Endothelial cell of umbilical vein (primary cell): ENCODE results near the gene RPS6KA3. TPM values are rescaled to one million over a fixed set of nuclear protein-coding genes. Genes with fewer than 3 reads are reported as not detected.

Experiments
- BruUV-seq: library from RNA; stranded (reverse); fragments of 400-500 nt; replicated peaks from 2 replicates; lab custom pipeline; 2021; lab: Mats Ljungman, UMichigan
- CTCF ChIA-PET: fragments of 300-600, 350-600 bp; sonication (Branson Sonifier 250); formaldehyde crosslinking; loops from one replicate; lab custom pipeline; 2021; ENCODE audit warnings: antibody characterized with exemption, inconsistent platforms; lab: Charles Lee
- POLR2A ChIA-PET: fragments of 300-600, 350-600 bp; sonication (Branson Sonifier 250); formaldehyde crosslinking; loops from one replicate; lab custom pipeline; 2021; ENCODE audit warnings: antibody characterized with exemption, inconsistent platforms; lab: Charles Lee
- DNase-seq: peaks from one replicate; pipeline ENCODE4 v3.0.0-alpha.2; 2011; ENCODE audit warnings: low read depth, low spot score
- FAIRE-seq: peaks from 2 replicates; lab custom pipeline; 2011; peaks lifted over from hg19 to GRCh38; lab: Jason Lieb, UNC
- H2AFZ ChIP-seq: 2 replicates; pipeline ENCODE4 v1.6.0; 2012; ENCODE audit warnings: low read depth, low read length, control low read depth, inconsistent platforms
- H3K27ac ChIP-seq: 2 replicates; pipeline ENCODE4 v1.5.1; 2011; ENCODE audit warnings: low read depth, mild to moderate bottlenecking, control low read depth, low read length, moderate library complexity; ENCODE audit not compliant: insufficient read depth
- H3K27me3 ChIP-seq, 2 experiments: 2 replicates each; pipeline versions ENCODE4 v1.6.0 to v1.6.1; 2011; ENCODE audit warnings: low read length in 2 of 2, mixed read lengths in 1 of 2; ENCODE audit not compliant: control insufficient read depth in 2 of 2, insufficient read depth in 2 of 2
- H3K36me3 ChIP-seq, 2 experiments: 2 replicates in 1 of 2; 3 replicates in 1 of 2; pipeline ENCODE4 v1.5.1; 2011; ENCODE audit warnings: low read length in 2 of 2, mild to moderate bottlenecking in 1 of 2, moderate library complexity in 1 of 2; ENCODE audit not compliant: control insufficient read depth in 2 of 2, insufficient read depth in 2 of 2; ENCODE audit errors: extremely low read depth in 1 of 2
- H3K4me1 ChIP-seq: 3 replicates; pipeline ENCODE4 v1.5.1; 2011; ENCODE audit warnings: mild to moderate bottlenecking, low read length; ENCODE audit not compliant: control insufficient read depth, insufficient read depth; ENCODE audit errors: extremely low read depth
- H3K4me2 ChIP-seq: 2 replicates; pipeline ENCODE4 v1.6.1; 2011; ENCODE audit warnings: low read length, control low read depth, mixed read lengths; ENCODE audit not compliant: insufficient read depth
- H3K4me3 ChIP-seq, 3 experiments: fragments of 200-600 bp in 1 of 3; sonication (generic), shearing (Covaris generic) in 1 of 3; replicated peaks in 1 of 3; 2 replicates each; pipeline ENCODE4 v1.5.1; 2011 to 2016; ENCODE audit warnings: control low read depth in 3 of 3, low read length in 3 of 3, mild to moderate bottlenecking in 2 of 3, inconsistent platforms in 1 of 3, low read depth in 1 of 3, moderate library complexity in 1 of 3; ENCODE audit not compliant: insufficient read depth in 1 of 3
- H3K79me2 ChIP-seq: 2 replicates; pipeline ENCODE4 v1.6.0; 2012; ENCODE audit warnings: low read length, inconsistent platforms; ENCODE audit not compliant: control insufficient read depth, insufficient read depth
- H3K9ac ChIP-seq: replicated peaks from 2 replicates; pipeline ENCODE3; 2011; ENCODE audit warnings: low read length, control low read depth; ENCODE audit not compliant: insufficient read depth; ENCODE audit errors: extremely low read depth
- H3K9me1 ChIP-seq: replicated peaks from 3 replicates; pipeline ENCODE4 v1.6.0; 2011; ENCODE audit warnings: mild to moderate bottlenecking, low read length; ENCODE audit not compliant: control insufficient read depth, insufficient read depth; ENCODE audit errors: extremely low read depth
- H3K9me3 ChIP-seq: replicated peaks from 2 replicates; pipeline ENCODE4 v1.5.1; 2012; ENCODE audit warnings: low read length, inconsistent platforms; ENCODE audit not compliant: control insufficient read depth, insufficient read depth
- H4K20me1 ChIP-seq: replicated peaks from 2 replicates; pipeline ENCODE3; 2011; ENCODE audit warnings: mild to moderate bottlenecking, low read length; ENCODE audit not compliant: control insufficient read depth, insufficient read depth; ENCODE audit errors: extremely low read depth
- EZH2 ChIP-seq: IDR thresholded peaks from 2 replicates; pipeline ENCODE4 v1.6.1; 2012; ENCODE audit warnings: borderline replicate concordance, low read depth, mild to moderate bottlenecking, moderate library complexity, low read length, inconsistent platforms; ENCODE audit not compliant: severe bottlenecking
- FOS ChIP-seq: IDR thresholded peaks from 2 replicates; pipeline ENCODE4 v1.6.1; 2011; ENCODE audit warnings: mild to moderate bottlenecking, low read length, moderate library complexity, borderline replicate concordance; ENCODE audit not compliant: insufficient read depth
- GATA2 ChIP-seq: IDR thresholded peaks from 2 replicates; pipeline ENCODE4 v1.7.0; 2011; ENCODE audit warnings: low read depth, mild to moderate bottlenecking, moderate library complexity, mixed read lengths, low read length; ENCODE audit not compliant: insufficient read length, insufficient read depth
- JUN ChIP-seq: IDR thresholded peaks from 2 replicates; pipeline ENCODE4 v1.6.1; 2011; ENCODE audit warnings: borderline replicate concordance, low read depth; ENCODE audit not compliant: insufficient read length, insufficient read depth
- MAX ChIP-seq: IDR thresholded peaks from 2 replicates; pipeline ENCODE4 v1.6.1; 2011; ENCODE audit not compliant: insufficient read depth, insufficient read length
- MYC ChIP-seq: IDR thresholded peaks from one replicate; pipeline ENCODE4 v1.6.1; 2011; ENCODE audit warnings: mild to moderate bottlenecking, low read depth, low read length
- POLR2A ChIP-seq: IDR thresholded peaks from 2 replicates; pipeline ENCODE4 v1.6.1; 2012; ENCODE audit warnings: low read depth, mild to moderate bottlenecking, control low read depth, low read length
- POLR2AphosphoS5 ChIP-seq: IDR thresholded peaks from 2 replicates; pipeline ENCODE4 v1.6.1; 2012; ENCODE audit warnings: low read depth, mild to moderate bottlenecking, control low read depth, low read length, moderate library complexity; ENCODE audit not compliant: insufficient read depth
- dilution Hi-C: fragments of 300-500 bp; cut with MboI; formaldehyde crosslinking; loops from one replicate; pipeline ENCODE4 v1.15.0; 2019; ENCODE audit warnings: low sequenced_read_pairs; ENCODE audit not compliant: extremely low pct_ligation_motif_present
- intact Hi-C: fragments of 100-400 bp; cut with micrococcal nuclease; formaldehyde crosslinking; loops from one replicate; pipeline ENCODE4 v1.10.0; 2022
- polyA plus RNA-seq, 4 experiments: library from polyadenylated mRNA; depleted of rRNA in 3 of 4; stranded (reverse) in 3 of 4; unstranded in 1 of 4; fragments of >200 nt; gene quantifications; 2 replicates each; pipeline versions ENCODE4 v1.2.1 to v1.2.3, GENCODE V29; 2011 to 2012; ENCODE audit warnings: missing spikeins in 1 of 4
- total RNA-seq: library from RNA; stranded (reverse); gene quantifications from 2 replicates; pipeline ENCODE4 v1.2.3, GENCODE V29; 2021
- TF ChIP-seq, protein P1 (sequence below), 2 donors: IDR thresholded peaks; 1 replicate in 1 of 2; 2 replicates in 1 of 2; pipeline ENCODE4 v1.5.1; 2011; ENCODE audit warnings: low read length in 2 of 2, mild to moderate bottlenecking in 2 of 2, moderate library complexity in 2 of 2, control low read depth in 1 of 2, inconsistent platforms in 1 of 2, low read depth in 1 of 2; ENCODE audit not compliant: insufficient read depth in 1 of 2; ENCODE audit errors: extremely low read depth in 1 of 2

RPS6KA3 gene
- total and polyA plus RNA-seq, 2 donors (not counting 3 experiments of a cell fraction or from before 2014, with no cell fraction given): 24.4 to 61.6 TPM

- no peak for TF ChIP-seq POLR2A
- TF ChIP-seq, protein P1, sequence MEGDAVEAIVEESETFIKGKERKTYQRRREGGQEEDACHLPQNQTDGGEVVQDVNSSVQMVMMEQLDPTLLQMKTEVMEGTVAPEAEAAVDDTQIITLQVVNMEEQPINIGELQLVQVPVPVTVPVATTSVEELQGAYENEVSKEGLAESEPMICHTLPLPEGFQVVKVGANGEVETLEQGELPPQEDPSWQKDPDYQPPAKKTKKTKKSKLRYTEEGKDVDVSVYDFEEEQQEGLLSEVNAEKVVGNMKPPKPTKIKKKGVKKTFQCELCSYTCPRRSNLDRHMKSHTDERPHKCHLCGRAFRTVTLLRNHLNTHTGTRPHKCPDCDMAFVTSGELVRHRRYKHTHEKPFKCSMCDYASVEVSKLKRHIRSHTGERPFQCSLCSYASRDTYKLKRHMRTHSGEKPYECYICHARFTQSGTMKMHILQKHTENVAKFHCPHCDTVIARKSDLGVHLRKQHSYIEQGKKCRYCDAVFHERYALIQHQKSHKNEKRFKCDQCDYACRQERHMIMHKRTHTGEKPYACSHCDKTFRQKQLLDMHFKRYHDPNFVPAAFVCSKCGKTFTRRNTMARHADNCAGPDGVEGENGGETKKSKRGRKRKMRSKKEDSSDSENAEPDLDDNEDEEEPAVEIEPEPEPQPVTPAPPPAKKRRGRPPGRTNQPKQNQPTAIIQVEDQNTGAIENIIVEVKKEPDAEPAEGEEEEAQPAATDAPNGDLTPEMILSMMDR (IDR thresholded peaks at IDR 0.05; ENCODE audit: extremely low read depth in 1 of 2, insufficient read depth in 1 of 2, low read depth in 1 of 2, low read length in 2 of 2): no peak
- no peak for TF ChIP-seq JUN
- TF ChIP-seq FOS: no peak
- TF ChIP-seq GATA2: no peak
- no peak for TF ChIP-seq MAX
- no peak for TF ChIP-seq EZH2
- no peak for TF ChIP-seq MYC
- TF ChIP-seq POLR2AphosphoS5: no peak
- FAIRE-seq (peak; percentile 64), DNase-seq (no peak)
- Histone ChIP-seq H3K27me3 (no peaks in the 10 kb centered on the region), H3K79me2 (no peaks in the 10 kb centered on the region), H3K9ac (no peak overlapping the region), H3K36me3 (no peaks in the 10 kb centered on the region), H4K20me1 (no peaks in the 10 kb centered on the region), H3K4me1 (no peaks in the 10 kb centered on the region), H3K27ac (no peak overlapping the region), H2AFZ (no peak overlapping the region), H3K4me3 (no peak overlapping the region), H3K9me3 (no peaks in the 10 kb centered on the region), H3K4me2 (no peak overlapping the region), H3K9me1 (no peaks in the 10 kb centered on the region)
- dilution Hi-C loops (no loop called here), intact Hi-C loops (no loop called here)
- POLR2A ChIA-PET: no interaction called here
- no TSS peak for BruUV-seq
- CTCF ChIA-PET: no interaction called here
Measured at GRCh38 chrX:20280938-20281337, 14.2 kb upstream of the RPS6KA3 start.
